ENCODE data around the gene SGIP1. TPM values are rescaled to one million over a fixed set of nuclear protein-coding genes. Genes with fewer than 3 reads are reported as not detected.

Gene SGIP1, protein sequence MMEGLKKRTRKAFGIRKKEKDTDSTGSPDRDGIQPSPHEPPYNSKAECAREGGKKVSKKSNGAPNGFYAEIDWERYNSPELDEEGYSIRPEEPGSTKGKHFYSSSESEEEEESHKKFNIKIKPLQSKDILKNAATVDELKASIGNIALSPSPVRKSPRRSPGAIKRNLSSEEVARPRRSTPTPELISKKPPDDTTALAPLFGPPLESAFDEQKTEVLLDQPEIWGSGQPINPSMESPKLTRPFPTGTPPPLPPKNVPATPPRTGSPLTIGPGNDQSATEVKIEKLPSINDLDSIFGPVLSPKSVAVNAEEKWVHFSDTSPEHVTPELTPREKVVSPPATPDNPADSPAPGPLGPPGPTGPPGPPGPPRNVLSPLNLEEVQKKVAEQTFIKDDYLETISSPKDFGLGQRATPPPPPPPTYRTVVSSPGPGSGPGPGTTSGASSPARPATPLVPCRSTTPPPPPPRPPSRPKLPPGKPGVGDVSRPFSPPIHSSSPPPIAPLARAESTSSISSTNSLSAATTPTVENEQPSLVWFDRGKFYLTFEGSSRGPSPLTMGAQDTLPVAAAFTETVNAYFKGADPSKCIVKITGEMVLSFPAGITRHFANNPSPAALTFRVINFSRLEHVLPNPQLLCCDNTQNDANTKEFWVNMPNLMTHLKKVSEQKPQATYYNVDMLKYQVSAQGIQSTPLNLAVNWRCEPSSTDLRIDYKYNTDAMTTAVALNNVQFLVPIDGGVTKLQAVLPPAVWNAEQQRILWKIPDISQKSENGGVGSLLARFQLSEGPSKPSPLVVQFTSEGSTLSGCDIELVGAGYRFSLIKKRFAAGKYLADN
- total RNA-seq: not detected

GRCh38 chr1:66533804-66534740 lies at the start of gene SGIP1:
Gene SGIP1 (plus strand): TSS chr1:66534153. CDS start chr1:66534359, 206 bp downstream.
- peaks cover 12% of the 10 kb centered on the region for H3K4me1 Mint-ChIP-seq
- no peaks in the 10 kb centered on the region for H3K9me3 Mint-ChIP-seq
- no peak within 1 kb of the TSS for H3K27ac Mint-ChIP-seq
- DNase-seq: no peak
- no peaks in the 10 kb centered on the region for H3K36me3 Mint-ChIP-seq
- H3K4me3 Mint-ChIP-seq: peak within 1 kb of the TSS; percentile 77
- peaks cover 52% of the 10 kb centered on the region for H3K27me3 Mint-ChIP-seq

- H3K36me3 Mint-ChIP-seq: no peaks in the 10 kb centered on the region
- no peak for DNase-seq
- no peak overlapping the region for H3K4me3 Mint-ChIP-seq
- H3K27me3 Mint-ChIP-seq: no peaks in the 10 kb centered on the region
- no peak overlapping the region for H3K27ac Mint-ChIP-seq
- H3K4me1 Mint-ChIP-seq: no peaks in the 10 kb centered on the region
- H3K9me3 Mint-ChIP-seq: no peaks in the 10 kb centered on the region
Measured at GRCh38 chr1:66489151-66489550, 44.8 kb upstream of the SGIP1 start.

DNA sequence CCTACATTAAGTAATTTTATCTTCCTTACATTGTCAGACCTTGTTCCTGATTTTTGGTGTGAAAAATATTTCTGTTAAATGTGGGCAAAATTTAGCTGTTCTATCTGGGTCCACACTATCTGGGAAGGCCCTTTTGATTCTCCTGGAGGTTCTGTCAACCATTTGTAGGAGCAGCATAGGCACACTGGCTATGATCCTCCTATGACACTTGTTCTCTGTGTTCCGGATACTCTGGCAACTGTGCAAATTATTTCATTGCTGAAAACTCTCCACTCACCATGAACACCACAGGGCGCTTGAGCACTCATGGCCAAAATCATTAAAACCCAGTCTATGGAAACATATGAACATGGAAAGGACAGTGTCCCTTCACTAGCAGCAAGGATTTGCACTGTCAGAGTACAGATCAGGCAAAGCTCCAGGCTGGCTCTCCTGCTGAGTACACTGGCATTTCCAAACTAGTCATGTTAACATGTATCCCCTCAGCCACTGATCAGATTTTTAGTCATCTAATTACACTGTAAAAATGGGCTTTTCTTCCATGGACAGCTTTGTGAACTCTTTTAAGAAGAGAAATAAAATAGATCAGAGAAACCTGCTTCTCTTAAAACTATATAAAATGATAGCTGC lies 43.9 kb upstream of the SGIP1 start:
- H3K27ac Mint-ChIP-seq: no peak overlapping the region
- no peak overlapping the region for H3K4me3 Mint-ChIP-seq
- H3K9me3 Mint-ChIP-seq: no peaks in the 10 kb centered on the region
- no peaks in the 10 kb centered on the region for H3K27me3 Mint-ChIP-seq
- H3K36me3 Mint-ChIP-seq: no peaks in the 10 kb centered on the region
- H3K4me1 Mint-ChIP-seq: no peaks in the 10 kb centered on the region
- DNase-seq: no peak

DNA sequence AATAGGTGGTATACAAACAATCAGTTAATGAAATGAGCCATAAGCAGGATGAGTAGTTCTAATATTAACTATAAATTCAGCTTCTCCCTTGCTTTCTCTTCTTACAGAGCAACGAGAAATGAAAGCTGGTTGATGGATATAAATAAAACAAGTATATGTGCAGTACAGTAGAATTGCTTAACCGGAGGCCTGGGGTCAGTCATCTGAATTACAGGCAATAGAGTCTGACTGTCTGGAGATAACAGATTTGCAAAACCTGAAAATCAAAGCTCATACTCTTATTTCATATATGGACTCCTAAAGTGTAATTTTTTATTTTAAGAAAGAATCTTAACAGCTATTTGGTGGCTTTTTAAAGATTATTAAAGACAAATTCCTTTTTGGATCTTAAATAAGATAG lies 43.1 kb upstream of the SGIP1 start:
- Mint-ChIP-seq H3K36me3 (no peaks in the 10 kb centered on the region), H3K9me3 (no peaks in the 10 kb centered on the region), H3K4me3 (no peak overlapping the region), H3K27me3 (no peaks in the 10 kb centered on the region), H3K27ac (no peak overlapping the region), H3K4me1 (no peaks in the 10 kb centered on the region)
- no peak for DNase-seq

GRCh38 chr1:66492424-66492823 lies 41.5 kb upstream of the SGIP1 start:
- no peak overlapping the region for H3K27ac Mint-ChIP-seq
- H3K27me3 Mint-ChIP-seq: peaks cover 10% of the 10 kb centered on the region
- H3K36me3 Mint-ChIP-seq: no peaks in the 10 kb centered on the region
- no peak overlapping the region for H3K4me3 Mint-ChIP-seq
- no peak for DNase-seq
- no peaks in the 10 kb centered on the region for H3K4me1 Mint-ChIP-seq
- no peaks in the 10 kb centered on the region for H3K9me3 Mint-ChIP-seq

- Mint-ChIP-seq H3K27me3 (peaks cover 13% of the 10 kb centered on the region), H3K27ac (no peak overlapping the region), H3K4me3 (no peak overlapping the region), H3K36me3 (no peaks in the 10 kb centered on the region), H3K9me3 (no peaks in the 10 kb centered on the region), H3K4me1 (no peaks in the 10 kb centered on the region)
- no peak for DNase-seq
Measured at GRCh38 chr1:66493731-66494130, 40.2 kb upstream of the SGIP1 start.

GRCh38 chr1:66494482-66494881 lies 39.5 kb upstream of the SGIP1 start:
- Mint-ChIP-seq H3K4me3 (no peak overlapping the region), H3K27ac (no peak overlapping the region), H3K27me3 (peaks cover 18% of the 10 kb centered on the region), H3K4me1 (no peaks in the 10 kb centered on the region), H3K36me3 (no peaks in the 10 kb centered on the region), H3K9me3 (no peaks in the 10 kb centered on the region)
- DNase-seq: no peak

DNA sequence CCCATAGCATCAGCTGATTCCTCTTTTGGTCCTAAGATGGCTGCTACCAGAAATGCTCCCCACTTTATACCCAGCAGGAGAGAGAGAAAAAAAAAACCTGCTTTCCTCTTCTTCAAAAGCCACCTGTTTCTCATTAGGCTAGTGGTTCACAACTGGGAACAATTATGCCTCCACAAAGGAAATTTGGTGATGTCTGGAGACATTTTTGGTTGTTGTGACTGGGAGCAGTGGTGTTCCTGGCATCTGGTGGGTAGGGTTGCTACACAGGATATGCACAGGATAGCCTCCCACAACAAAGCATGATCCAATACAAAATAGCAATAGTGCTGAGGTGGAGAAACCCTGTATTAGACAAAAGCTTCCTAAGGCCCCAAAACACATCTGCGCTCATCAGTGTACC lies 38.5 kb upstream of the SGIP1 start:
- no peaks in the 10 kb centered on the region for H3K9me3 Mint-ChIP-seq
- H3K36me3 Mint-ChIP-seq: no peaks in the 10 kb centered on the region
- H3K4me3 Mint-ChIP-seq: no peak overlapping the region
- H3K4me1 Mint-ChIP-seq: no peaks in the 10 kb centered on the region
- DNase-seq: no peak
- no peak overlapping the region for H3K27ac Mint-ChIP-seq
- H3K27me3 Mint-ChIP-seq: peaks cover 22% of the 10 kb centered on the region

- no peak for DNase-seq
Measured at GRCh38 chr1:66497910-66498309, 36.0 kb upstream of the SGIP1 start.

DNA sequence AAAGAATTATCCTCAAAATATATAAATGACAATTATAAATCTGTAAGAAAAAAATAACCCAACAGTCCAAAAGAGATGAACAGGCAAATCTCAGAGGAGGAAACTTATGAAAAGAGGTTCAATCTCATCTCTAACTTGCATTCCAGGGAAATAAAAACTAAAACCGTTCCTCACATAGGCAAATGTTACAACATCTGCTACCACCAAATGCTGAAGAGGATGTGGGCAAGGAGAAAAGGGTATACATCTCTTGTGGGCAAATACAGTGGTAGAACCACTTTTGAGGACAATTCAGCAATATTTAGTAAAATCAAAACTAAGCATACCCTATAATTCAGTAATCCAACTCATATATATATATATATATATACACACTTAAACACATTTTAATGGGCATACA lies 33.7 kb upstream of the SGIP1 start:
- H3K36me3 Mint-ChIP-seq: no peaks in the 10 kb centered on the region
- H3K4me3 Mint-ChIP-seq: no peak overlapping the region
- no peaks in the 10 kb centered on the region for H3K9me3 Mint-ChIP-seq
- H3K27ac Mint-ChIP-seq: no peak overlapping the region
- H3K4me1 Mint-ChIP-seq: no peaks in the 10 kb centered on the region
- H3K27me3 Mint-ChIP-seq: peaks cover 45% of the 10 kb centered on the region
- no peak for DNase-seq

More at GRCh38 chr1:66497910-66498309, 36.0 kb upstream of the SGIP1 start:
- no peaks in the 10 kb centered on the region for H3K36me3 Mint-ChIP-seq
- H3K4me3 Mint-ChIP-seq: no peak overlapping the region
- peaks cover 34% of the 10 kb centered on the region for H3K27me3 Mint-ChIP-seq
- H3K27ac Mint-ChIP-seq: no peak overlapping the region
- H3K9me3 Mint-ChIP-seq: no peaks in the 10 kb centered on the region
- H3K4me1 Mint-ChIP-seq: no peaks in the 10 kb centered on the region

DNA sequence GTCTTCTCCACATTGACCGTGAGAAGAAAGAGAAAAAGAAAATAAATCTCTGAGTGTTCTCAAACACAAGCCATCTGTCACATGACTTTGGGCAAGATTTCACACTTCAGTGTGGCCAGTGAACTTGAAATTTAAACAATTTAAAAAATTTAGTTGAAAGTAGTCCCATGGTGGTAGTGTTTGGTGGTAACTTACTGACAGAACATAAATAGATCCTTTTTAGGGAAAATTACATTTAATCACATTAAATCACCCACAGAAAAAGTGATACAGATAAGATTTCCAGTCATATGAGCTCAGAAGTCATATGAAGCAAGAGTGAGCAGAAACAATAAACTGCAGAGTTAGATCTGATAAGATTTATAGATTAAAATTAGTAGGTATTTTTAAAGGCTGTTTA lies 31.9 kb upstream of the SGIP1 start:
- Mint-ChIP-seq H3K27me3 (peaks cover 39% of the 10 kb centered on the region), H3K4me3 (no peak overlapping the region), H3K36me3 (no peaks in the 10 kb centered on the region), H3K9me3 (no peaks in the 10 kb centered on the region), H3K4me1 (no peaks in the 10 kb centered on the region), H3K27ac (no peak overlapping the region)
- no peak for DNase-seq

DNA sequence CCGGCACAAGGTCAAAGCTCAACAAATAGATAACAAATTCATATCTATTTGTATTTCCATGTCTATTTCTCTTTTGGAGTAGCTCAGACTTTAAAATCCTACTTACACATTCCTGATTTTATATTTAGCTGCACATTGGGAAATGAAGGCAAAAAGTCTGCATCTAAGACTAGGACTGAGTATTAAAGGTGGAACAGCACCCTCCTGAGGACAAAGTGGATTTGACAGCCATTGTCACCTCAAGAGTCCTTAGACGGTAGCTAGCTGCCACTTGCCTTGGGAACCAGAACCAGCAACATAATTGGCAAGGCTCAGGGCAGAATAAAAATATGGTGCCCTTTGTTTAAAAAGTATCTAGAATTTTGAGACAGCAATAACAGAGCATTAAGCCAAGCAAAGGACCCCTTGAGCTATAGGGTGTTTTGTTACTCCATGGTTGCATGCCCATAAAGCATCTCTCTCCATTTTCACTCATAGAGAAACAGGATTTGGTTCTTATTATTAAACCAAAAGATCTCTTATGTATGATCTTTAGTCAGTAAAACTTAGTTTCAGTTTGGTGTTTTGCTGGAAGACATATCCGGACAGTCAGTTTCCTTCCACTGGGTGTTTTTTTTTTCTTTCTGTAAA lies 30.0 kb upstream of the SGIP1 start:
- Mint-ChIP-seq H3K9me3 (no peaks in the 10 kb centered on the region), H3K4me1 (no peaks in the 10 kb centered on the region), H3K27me3 (peaks cover 30% of the 10 kb centered on the region), H3K36me3 (no peaks in the 10 kb centered on the region), H3K4me3 (no peak overlapping the region), H3K27ac (no peak overlapping the region)
- peak; percentile 5 for DNase-seq

DNA sequence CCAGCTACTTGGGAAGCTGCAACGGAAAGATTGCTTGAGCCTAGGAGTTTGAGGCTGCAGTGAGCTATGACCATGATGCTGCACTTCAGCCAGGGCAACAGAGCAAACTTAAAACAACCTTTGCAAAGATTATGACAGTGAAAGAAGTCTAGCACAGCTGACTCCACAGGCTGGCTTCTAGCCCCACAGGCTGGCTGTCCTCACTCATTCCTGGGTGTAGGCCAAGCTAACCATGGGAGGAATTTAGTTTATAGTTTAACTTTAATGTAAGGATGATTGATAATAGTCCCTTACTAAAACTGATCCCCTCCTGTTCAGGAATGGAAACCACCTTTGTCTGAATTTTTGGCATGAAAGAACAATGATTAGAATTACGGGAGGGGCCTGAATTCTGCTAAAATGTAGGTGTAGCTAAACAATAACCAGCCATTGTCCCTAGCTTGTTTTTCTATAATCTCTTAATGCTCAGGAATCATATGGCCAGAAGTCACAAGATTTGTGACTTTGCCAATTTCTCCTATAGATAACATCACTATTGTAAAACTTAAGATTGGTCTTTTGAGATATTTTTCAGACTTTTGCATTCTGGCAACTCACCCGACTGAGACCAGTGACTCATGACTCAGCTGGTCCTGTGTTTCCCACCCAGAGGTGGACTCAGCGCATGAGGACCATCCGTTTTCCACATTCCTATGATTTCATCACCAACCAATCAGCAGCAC lies 28.1 kb upstream of the SGIP1 start:
- DNase-seq: no peak
- Mint-ChIP-seq H3K27me3 (peaks cover 29% of the 10 kb centered on the region), H3K4me1 (no peaks in the 10 kb centered on the region), H3K4me3 (no peak overlapping the region), H3K36me3 (no peaks in the 10 kb centered on the region), H3K27ac (no peak overlapping the region), H3K9me3 (no peaks in the 10 kb centered on the region)

DNA sequence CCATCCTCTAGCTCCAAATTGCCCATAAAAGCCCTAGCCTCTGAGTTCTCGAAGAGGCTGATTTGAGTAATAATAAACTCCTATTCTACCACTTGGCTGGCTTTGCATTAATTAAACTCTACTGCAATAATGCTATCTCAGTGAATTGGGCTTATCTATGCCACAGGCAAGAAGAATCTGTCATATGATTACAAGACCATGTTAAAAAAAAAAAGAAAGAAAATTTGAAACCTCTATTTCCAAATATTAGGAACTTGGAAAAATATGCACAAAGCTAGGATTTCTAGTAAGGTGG lies 27.6 kb upstream of the SGIP1 start:
- Mint-ChIP-seq H3K36me3 (no peaks in the 10 kb centered on the region), H3K4me3 (no peak overlapping the region), H3K27me3 (peaks cover 29% of the 10 kb centered on the region), H3K27ac (no peak overlapping the region), H3K9me3 (no peaks in the 10 kb centered on the region), H3K4me1 (no peaks in the 10 kb centered on the region)
- DNase-seq: no peak

All from activated naive CD8-positive, alpha-beta T cell treated with anti-CD3 and anti-CD28 coated beads for 36 hours (primary cell).